ENCODE measurements around the gene SLC6A4.
"Not testable (repeated sequence)": the region's sequence is repeated elsewhere in the genome, so short reads cannot be mapped to it uniquely, and the experiment has no call there.

The SLC6A4 gene

DNA sequence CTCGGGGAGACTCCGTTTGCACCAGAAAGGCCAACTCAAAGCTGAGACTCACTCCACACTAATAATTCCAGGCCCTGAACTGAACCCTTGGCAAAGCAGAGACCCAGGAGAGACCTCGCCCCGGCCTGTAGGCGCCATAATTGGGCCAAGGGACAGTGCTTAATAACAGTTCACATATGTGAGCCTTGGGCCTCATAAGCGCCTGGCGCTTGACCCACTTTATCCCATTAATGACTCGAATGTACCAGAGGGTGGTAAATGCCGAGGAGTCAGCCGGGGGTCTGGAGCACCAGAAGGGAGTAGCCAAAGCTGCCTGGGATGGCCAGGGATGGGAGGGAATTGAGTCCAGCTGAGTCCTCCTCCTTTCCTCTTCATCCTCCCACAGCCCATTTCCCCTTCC is 24.6 kb downstream of the SLC6A4 start:
- Histone ChIP-seq H3K27ac (ENCODE audit: insufficient read depth, low read depth, low read length, poor library complexity, severe bottlenecking) (no peak overlapping the region), H3K27me3 (ENCODE audit: control insufficient read depth, insufficient read depth, low read length, poor library complexity, severe bottlenecking) (no peaks in the 10 kb centered on the region), H3K4me1 (ENCODE audit: control insufficient read depth, insufficient read depth, low read length) (no peaks in the 10 kb centered on the region), H3K36me3 (ENCODE audit: control insufficient read depth, insufficient read depth, low read length) (no peaks in the 10 kb centered on the region), H3K9me3 (ENCODE audit: control insufficient read depth, low read length) (no peaks in the 10 kb centered on the region), H3K4me3 (ENCODE audit: insufficient read depth, low read depth, low read length) (no peak overlapping the region)
- WGBS, 2 experiments: 94 to 96% methylated on average over 10 of the region's 10 CpGs

DNA sequence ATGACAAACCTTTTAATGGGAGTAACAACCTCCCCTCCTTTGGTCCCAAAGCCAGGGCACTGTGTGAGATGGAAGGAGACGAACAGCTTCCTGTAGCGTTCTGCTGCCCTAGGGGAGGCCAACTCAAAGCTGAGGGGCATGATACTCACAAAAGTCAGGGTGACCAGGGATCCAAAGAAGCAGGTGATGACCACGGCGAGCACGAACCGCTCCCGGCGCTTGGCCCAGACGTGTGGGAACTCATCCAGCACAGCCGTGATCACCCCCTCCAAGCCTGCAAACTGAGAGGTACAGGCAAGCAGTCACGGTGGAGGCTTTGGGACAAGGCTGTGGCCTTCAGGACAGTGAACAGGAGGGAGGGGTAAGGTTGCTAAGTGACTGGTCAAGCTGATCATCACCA is 25.1 kb downstream of the SLC6A4 start:
- no peaks in the 10 kb centered on the region for H3K4me1 ChIP-seq (ENCODE audit: control insufficient read depth, insufficient read depth, low read length)
- H3K4me3 ChIP-seq (ENCODE audit: insufficient read depth, low read depth, low read length): no peak overlapping the region
- H3K36me3 ChIP-seq (ENCODE audit: control insufficient read depth, insufficient read depth, low read length): no peaks in the 10 kb centered on the region
- H3K9me3 ChIP-seq (ENCODE audit: control insufficient read depth, low read length): no peaks in the 10 kb centered on the region
- H3K27ac ChIP-seq (ENCODE audit: insufficient read depth, low read depth, low read length, poor library complexity, severe bottlenecking): no peak overlapping the region
- WGBS, 2 experiments: 94 to 95% methylated on average over 11 of the region's 11 CpGs
- no peaks in the 10 kb centered on the region for H3K27me3 ChIP-seq (ENCODE audit: control insufficient read depth, insufficient read depth, low read length, poor library complexity, severe bottlenecking)

DNA sequence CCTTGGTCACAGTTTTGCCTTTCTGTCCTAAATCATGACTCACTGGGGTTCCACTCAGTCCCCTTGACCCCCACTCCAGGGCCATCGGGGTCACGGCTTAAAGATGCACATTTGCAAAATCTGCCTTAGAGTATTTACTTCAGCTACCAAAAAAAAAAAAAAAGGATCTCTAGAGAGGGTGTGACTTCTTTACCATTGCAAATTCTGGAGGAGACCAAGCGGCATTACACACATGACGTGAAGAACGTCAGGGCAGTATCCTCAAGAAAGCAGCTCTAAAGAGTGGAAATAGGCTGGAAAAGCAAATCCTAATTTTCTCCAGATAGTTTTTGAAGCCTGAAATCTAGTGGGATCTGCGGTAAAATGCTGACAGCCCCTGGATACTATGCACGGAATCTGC is 25.6 kb downstream of the SLC6A4 start:
- no peaks in the 10 kb centered on the region for H3K4me1 ChIP-seq (ENCODE audit: control insufficient read depth, insufficient read depth, low read length)
- WGBS, 2 experiments: 95 to 96% methylated on average over 7 of the region's 7 CpGs
- no peaks in the 10 kb centered on the region for H3K36me3 ChIP-seq (ENCODE audit: control insufficient read depth, insufficient read depth, low read length)
- H3K4me3 ChIP-seq (ENCODE audit: insufficient read depth, low read depth, low read length): no peak overlapping the region
- H3K9me3 ChIP-seq (ENCODE audit: control insufficient read depth, low read length): no peaks in the 10 kb centered on the region
- no peak overlapping the region for H3K27ac ChIP-seq (ENCODE audit: insufficient read depth, low read depth, low read length, poor library complexity, severe bottlenecking)
- H3K27me3 ChIP-seq (ENCODE audit: control insufficient read depth, insufficient read depth, low read length, poor library complexity, severe bottlenecking): no peaks in the 10 kb centered on the region

DNA sequence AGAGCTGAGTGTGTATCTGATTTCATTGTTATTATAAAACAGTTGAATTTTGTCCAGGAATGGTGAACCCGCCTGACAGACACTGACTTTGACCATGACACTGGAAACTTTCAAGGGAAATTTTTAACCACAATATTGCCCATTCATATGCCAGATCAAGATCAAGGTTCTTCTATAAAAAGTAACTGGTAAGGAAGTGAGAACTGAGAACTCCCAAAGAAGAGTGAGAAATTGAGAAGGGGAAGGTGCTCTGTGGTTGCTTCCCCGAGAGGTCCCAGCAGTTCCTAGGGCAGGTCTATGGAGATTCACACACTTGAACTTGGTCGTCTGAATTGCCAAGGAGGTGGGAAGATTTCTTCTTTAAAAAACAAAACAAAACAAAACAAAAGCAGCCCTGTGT is 27.3 kb downstream of the SLC6A4 start:
- Histone ChIP-seq H3K9me3 (ENCODE audit: control insufficient read depth, low read length) (no peaks in the 10 kb centered on the region), H3K27me3 (ENCODE audit: control insufficient read depth, insufficient read depth, low read length, poor library complexity, severe bottlenecking) (no peaks in the 10 kb centered on the region)
- WGBS, 2 experiments: 70 to 90% methylated on average over 3 of the region's 3 CpGs

DNA sequence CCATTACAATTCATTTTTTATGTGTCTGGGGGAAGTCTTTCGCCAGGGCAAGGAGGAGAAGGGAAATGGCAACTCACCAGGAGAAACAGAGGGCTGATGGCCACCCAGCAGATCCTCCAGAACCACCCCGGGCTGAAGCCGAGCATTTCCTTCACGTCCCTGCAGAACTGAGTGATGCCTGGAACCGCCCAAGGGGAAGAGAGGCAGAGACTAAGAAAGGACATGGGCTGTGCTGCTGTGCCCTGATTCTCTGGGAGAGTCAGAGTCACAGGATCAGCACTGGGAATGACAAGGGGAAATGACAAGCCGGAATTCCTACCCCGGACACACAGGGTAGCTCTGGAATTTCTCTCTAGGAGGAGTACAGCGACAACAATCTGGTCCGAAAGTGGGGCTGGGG is 27.8 kb downstream of the SLC6A4 start:
- Histone ChIP-seq H3K9me3 (ENCODE audit: control insufficient read depth, low read length) (no peaks in the 10 kb centered on the region), H3K4me1 (ENCODE audit: control insufficient read depth, insufficient read depth, low read length) (no peaks in the 10 kb centered on the region), H3K27ac (ENCODE audit: insufficient read depth, low read depth, low read length, poor library complexity, severe bottlenecking) (no peak overlapping the region), H3K4me3 (ENCODE audit: insufficient read depth, low read depth, low read length) (no peak overlapping the region), H3K27me3 (ENCODE audit: control insufficient read depth, insufficient read depth, low read length, poor library complexity, severe bottlenecking) (no peaks in the 10 kb centered on the region), H3K36me3 (ENCODE audit: control insufficient read depth, insufficient read depth, low read length) (no peaks in the 10 kb centered on the region)
- WGBS, 2 experiments: 90 to 92% methylated on average over 9 of the region's 9 CpGs

More for the DNA sequence above, 27.3 kb downstream of the SLC6A4 start:
- Histone ChIP-seq H3K36me3 (ENCODE audit: control insufficient read depth, insufficient read depth, low read length) (no peaks in the 10 kb centered on the region), H3K4me1 (ENCODE audit: control insufficient read depth, insufficient read depth, low read length) (no peaks in the 10 kb centered on the region), H3K27ac (ENCODE audit: insufficient read depth, low read depth, low read length, poor library complexity, severe bottlenecking) (no peak overlapping the region), H3K4me3 (ENCODE audit: insufficient read depth, low read depth, low read length) (no peak overlapping the region)

DNA sequence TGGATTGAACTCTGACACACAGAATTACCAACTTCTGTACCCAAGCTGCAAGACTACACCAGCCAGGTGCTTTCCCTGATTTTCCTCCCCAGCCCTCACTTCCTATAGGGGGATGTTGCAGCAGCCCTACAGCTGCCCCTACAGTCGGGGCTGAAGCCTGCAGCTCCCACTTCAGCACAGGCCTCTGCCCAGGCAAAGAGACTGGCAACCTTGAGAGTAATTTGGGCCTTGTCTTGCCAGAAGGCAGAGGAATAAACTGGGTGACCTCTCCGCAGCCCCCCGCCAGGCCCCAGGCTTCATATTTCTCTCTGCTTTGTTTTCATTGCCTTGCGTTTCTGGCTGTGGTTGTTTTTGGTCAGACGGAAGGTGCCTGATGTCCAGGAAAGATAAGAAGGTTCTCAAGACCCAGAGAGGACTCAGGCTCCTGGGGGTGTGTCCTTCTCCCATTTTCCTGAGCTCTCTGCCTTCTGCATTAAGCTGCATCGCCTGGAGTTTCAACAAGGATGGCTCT is 32.0 kb downstream of the SLC6A4 start:
- Histone ChIP-seq H3K4me1 (ENCODE audit: control insufficient read depth, insufficient read depth, low read length) (no peaks in the 10 kb centered on the region), H3K9me3 (ENCODE audit: control insufficient read depth, low read length) (no peaks in the 10 kb centered on the region), H3K4me3 (ENCODE audit: insufficient read depth, low read depth, low read length) (no peak overlapping the region), H3K27me3 (ENCODE audit: control insufficient read depth, insufficient read depth, low read length, poor library complexity, severe bottlenecking) (no peaks in the 10 kb centered on the region), H3K36me3 (ENCODE audit: control insufficient read depth, insufficient read depth, low read length) (no peaks in the 10 kb centered on the region), H3K27ac (ENCODE audit: insufficient read depth, low read depth, low read length, poor library complexity, severe bottlenecking) (no peak overlapping the region)
- WGBS, 2 experiments: 87 to 89% methylated on average over 6 of the region's 6 CpGs

DNA sequence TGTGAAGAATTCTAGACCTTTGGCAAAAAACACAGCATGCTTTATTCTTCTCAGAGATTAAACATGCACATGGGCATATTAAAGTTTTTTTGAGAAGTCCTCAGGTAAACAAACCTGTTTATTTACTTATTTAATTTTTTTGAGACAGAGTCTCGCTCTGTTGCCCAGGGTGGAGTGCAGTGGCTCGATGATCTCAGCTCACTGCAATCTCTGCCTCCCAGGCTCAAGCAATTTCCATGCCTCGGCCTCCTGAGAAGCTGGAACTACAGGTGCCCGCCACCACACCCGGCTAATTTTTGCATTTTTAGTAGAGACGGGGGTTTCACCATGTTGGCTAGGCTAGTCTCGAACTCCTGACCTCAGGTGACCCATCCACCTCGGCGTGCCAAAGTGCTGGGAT is 34.8 kb downstream of the SLC6A4 start:
- 81 to 84% methylated on average over 9 of the region's 9 CpGs for WGBS, 2 experiments
- H3K27ac ChIP-seq (ENCODE audit: insufficient read depth, low read depth, low read length, poor library complexity, severe bottlenecking); H3K27me3 ChIP-seq (ENCODE audit: control insufficient read depth, insufficient read depth, low read length, poor library complexity, severe bottlenecking); H3K9me3 ChIP-seq (ENCODE audit: control insufficient read depth, low read length); H3K4me1 ChIP-seq (ENCODE audit: control insufficient read depth, insufficient read depth, low read length); H3K4me3 ChIP-seq (ENCODE audit: insufficient read depth, low read depth, low read length); H3K36me3 ChIP-seq (ENCODE audit: control insufficient read depth, insufficient read depth, low read length): not testable (repeated sequence)

DNA sequence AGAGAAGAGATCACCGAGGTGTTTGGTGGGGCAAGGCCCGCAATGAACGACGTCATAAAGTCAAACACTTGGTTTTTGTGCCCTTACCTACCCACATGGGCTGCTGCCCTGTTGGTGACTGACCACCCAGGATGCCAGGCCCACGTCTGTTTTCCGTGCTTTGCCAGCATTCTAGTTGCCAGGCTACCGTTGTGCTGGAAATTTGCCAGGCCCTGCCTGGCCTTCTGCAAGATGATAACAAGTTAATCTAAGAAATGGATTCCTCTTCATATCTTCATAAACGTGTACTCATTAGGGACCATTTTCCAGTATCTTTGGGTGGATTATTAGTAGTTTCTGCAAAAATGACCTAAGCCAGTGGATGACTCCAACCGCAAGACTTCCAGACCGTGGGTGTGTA is 35.4 kb downstream of the SLC6A4 start:
- Histone ChIP-seq H3K4me3 (ENCODE audit: insufficient read depth, low read depth, low read length) (no peak overlapping the region), H3K36me3 (ENCODE audit: control insufficient read depth, insufficient read depth, low read length) (no peaks in the 10 kb centered on the region), H3K27me3 (ENCODE audit: control insufficient read depth, insufficient read depth, low read length, poor library complexity, severe bottlenecking) (no peaks in the 10 kb centered on the region), H3K27ac (ENCODE audit: insufficient read depth, low read depth, low read length, poor library complexity, severe bottlenecking) (no peak overlapping the region), H3K9me3 (ENCODE audit: control insufficient read depth, low read length) (no peaks in the 10 kb centered on the region), H3K4me1 (ENCODE audit: control insufficient read depth, insufficient read depth, low read length) (no peaks in the 10 kb centered on the region)
- WGBS, 2 experiments: 94 to 95% methylated on average over 10 of the region's 10 CpGs

DNA sequence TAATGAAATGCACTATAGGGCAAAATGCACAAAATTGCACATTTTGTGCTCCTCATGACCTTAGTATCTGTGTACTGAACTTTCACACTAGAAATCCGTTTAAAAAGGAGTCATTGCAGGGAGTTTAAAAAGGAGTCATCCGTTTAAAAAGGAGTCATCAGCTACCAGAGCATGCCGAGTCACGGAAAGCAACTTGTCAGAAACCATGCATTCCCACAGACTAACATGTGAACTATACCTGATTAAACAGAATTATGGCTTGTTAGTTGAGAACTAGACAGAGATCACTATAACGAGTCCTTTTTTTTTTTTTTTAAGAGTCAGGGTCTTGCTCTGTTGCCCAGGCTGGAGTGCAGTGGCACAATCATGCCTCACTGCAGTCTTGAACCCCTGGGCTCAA is 35.9 kb downstream of the SLC6A4 start:
- H3K27ac ChIP-seq (ENCODE audit: insufficient read depth, low read depth, low read length, poor library complexity, severe bottlenecking): no peak overlapping the region
- no peaks in the 10 kb centered on the region for H3K9me3 ChIP-seq (ENCODE audit: control insufficient read depth, low read length)
- no peaks in the 10 kb centered on the region for H3K4me1 ChIP-seq (ENCODE audit: control insufficient read depth, insufficient read depth, low read length)
- H3K36me3 ChIP-seq (ENCODE audit: control insufficient read depth, insufficient read depth, low read length): no peaks in the 10 kb centered on the region
- H3K4me3 ChIP-seq (ENCODE audit: insufficient read depth, low read depth, low read length): no peak overlapping the region
- no peaks in the 10 kb centered on the region for H3K27me3 ChIP-seq (ENCODE audit: control insufficient read depth, insufficient read depth, low read length, poor library complexity, severe bottlenecking)
- WGBS, 2 experiments: 85 to 95% methylated on average over 5 of the region's 5 CpGs

DNA sequence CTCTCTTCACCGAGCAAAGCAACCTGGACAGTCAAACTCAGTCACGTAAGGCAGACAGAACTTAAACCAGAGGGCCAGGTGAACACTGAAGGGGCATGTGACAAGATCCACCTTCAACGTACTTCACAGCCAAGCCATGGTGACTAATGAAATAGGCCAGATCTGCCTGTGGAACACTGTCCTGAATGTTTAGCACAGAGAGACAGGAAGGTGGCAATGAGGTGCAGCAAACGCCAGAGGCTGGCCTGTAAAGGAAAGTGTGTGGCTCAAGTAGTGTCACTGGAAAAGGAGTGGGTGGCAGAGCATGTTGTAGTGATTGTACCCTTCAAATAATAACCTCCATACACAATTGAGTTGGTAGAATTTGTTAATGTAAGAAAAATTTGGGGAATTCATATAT is 38.1 kb downstream of the SLC6A4 start:
- Histone ChIP-seq H3K27ac (ENCODE audit: insufficient read depth, low read depth, low read length, poor library complexity, severe bottlenecking) (no peak overlapping the region), H3K27me3 (ENCODE audit: control insufficient read depth, insufficient read depth, low read length, poor library complexity, severe bottlenecking) (no peaks in the 10 kb centered on the region), H3K4me1 (ENCODE audit: control insufficient read depth, insufficient read depth, low read length) (no peaks in the 10 kb centered on the region), H3K36me3 (ENCODE audit: control insufficient read depth, insufficient read depth, low read length) (no peaks in the 10 kb centered on the region), H3K9me3 (ENCODE audit: control insufficient read depth, low read length) (no peaks in the 10 kb centered on the region), H3K4me3 (ENCODE audit: insufficient read depth, low read depth, low read length) (no peak overlapping the region)
- 91 to 92% methylated on average over 4 of the region's 4 CpGs for WGBS, 2 experiments

DNA sequence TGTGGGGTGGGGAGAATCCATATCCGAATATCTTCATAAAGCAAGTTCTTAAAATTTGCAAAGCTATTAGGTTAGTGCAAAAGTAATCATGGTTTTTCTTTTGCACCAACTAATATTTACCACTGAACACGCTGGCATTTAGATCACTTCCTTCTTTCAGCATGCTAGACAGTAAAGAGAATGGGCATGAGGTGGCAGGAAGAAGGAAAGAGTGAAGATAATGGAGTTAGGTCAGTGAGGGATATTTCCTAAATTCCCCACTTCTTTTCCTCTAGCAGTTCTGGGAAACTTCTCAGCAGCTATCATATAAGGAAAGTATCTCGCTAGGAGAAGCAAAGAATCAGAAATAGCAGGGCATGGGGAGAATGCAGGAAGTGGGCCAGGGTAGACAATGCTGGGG is 39.0 kb downstream of the SLC6A4 start:
- Histone ChIP-seq H3K4me1 (ENCODE audit: control insufficient read depth, insufficient read depth, low read length) (no peaks in the 10 kb centered on the region), H3K27me3 (ENCODE audit: control insufficient read depth, insufficient read depth, low read length, poor library complexity, severe bottlenecking) (no peaks in the 10 kb centered on the region), H3K4me3 (ENCODE audit: insufficient read depth, low read depth, low read length) (no peak overlapping the region), H3K27ac (ENCODE audit: insufficient read depth, low read depth, low read length, poor library complexity, severe bottlenecking) (no peak overlapping the region), H3K9me3 (ENCODE audit: control insufficient read depth, low read length) (no peaks in the 10 kb centered on the region), H3K36me3 (ENCODE audit: control insufficient read depth, insufficient read depth, low read length) (no peaks in the 10 kb centered on the region)
- 91 to 96% methylated on average over 1 to 3 of the region's 3 CpGs for WGBS, 2 experiments

Measured in ectodermal cell (in vitro differentiated cells).